Suprapubic skin (tissue), 4 donors: Measurements from ENCODE around the gene UCN3.

Source experiments
- POLR2A ChIP-seq, 2 donors: fragments of 450-650 bp; IDR thresholded peaks; one replicate each; pipeline ENCODE4 v1.6.1; 2017; ENCODE audit warnings: antibody characterized with exemption in 2 of 2, mild to moderate bottlenecking in 2 of 2, moderate library complexity in 2 of 2
- POLR2AphosphoS5 ChIP-seq, 3 donors: sonication (generic); formaldehyde crosslinking; IDR thresholded peaks; one replicate each; pipeline ENCODE4 v1.6.1; 2017; ENCODE audit warnings: antibody characterized with exemption in 3 of 3
- TF ChIP-seq, protein P1 (sequence below), 2 donors: fragments of 200-600 bp in 1 of 2; fragments of 450-650 bp in 1 of 2; sonication (generic) in 1 of 2; IDR thresholded peaks; one replicate each; pipeline ENCODE4 v1.5.1; 2016 to 2019; ENCODE audit warnings: antibody characterized with exemption in 2 of 2, mild to moderate bottlenecking in 1 of 2, moderate library complexity in 1 of 2

DNA sequence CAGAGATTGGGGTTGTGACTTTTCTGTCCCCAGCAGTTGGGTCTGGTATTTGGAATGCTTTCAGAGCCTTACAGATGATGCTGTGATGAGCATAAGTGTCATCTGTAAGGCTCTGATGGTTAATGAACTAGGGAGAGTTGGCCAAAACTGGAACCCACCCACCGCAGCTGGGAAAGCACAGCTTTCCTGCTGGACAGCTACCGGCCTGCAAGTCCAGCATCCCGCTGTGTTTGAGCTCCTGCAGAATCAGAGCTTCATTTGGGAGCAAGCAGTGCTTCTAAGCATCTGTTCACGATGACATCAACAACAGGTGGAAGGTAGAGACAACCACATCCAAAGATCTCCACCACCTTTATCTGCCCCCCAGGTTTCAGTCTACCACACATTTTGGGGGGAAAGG lies 11.7 kb downstream of the UCN3 start:
- TF ChIP-seq, protein P1, sequence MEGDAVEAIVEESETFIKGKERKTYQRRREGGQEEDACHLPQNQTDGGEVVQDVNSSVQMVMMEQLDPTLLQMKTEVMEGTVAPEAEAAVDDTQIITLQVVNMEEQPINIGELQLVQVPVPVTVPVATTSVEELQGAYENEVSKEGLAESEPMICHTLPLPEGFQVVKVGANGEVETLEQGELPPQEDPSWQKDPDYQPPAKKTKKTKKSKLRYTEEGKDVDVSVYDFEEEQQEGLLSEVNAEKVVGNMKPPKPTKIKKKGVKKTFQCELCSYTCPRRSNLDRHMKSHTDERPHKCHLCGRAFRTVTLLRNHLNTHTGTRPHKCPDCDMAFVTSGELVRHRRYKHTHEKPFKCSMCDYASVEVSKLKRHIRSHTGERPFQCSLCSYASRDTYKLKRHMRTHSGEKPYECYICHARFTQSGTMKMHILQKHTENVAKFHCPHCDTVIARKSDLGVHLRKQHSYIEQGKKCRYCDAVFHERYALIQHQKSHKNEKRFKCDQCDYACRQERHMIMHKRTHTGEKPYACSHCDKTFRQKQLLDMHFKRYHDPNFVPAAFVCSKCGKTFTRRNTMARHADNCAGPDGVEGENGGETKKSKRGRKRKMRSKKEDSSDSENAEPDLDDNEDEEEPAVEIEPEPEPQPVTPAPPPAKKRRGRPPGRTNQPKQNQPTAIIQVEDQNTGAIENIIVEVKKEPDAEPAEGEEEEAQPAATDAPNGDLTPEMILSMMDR (IDR thresholded peaks at IDR 0.05), result no peak
- no peak for TF ChIP-seq POLR2A (IDR thresholded peaks at IDR 0.05)
- no peak for TF ChIP-seq POLR2AphosphoS5 (IDR thresholded peaks at IDR 0.05)
